Tibial nerve (tissue), 4 donors: ENCODE measurements around the gene SNRNP48. TPM values are rescaled to one million over a fixed set of nuclear protein-coding genes. Genes with fewer than 3 reads are reported as not detected.
A peak's percentile ranks its signal among the peaks of the same experiment; 100 is the strongest.

Experiments
- DNase-seq, 2 donors: peaks; one replicate each; pipeline ENCODE4 v3.0.0-alpha.2; 2019; ENCODE audit warnings: low spot score in 2 of 2
- H3K27ac ChIP-seq, 4 donors: fragments of 200-600 bp; sonication (generic) in 3 of 4; one replicate each; pipeline ENCODE4 v1.5.1; 2017 to 2019; ENCODE audit warnings: mild to moderate bottlenecking in 1 of 4
- H3K27me3 ChIP-seq, 2 donors: fragments of 200-600 bp; sonication (generic) in 1 of 2; one replicate each; pipeline versions ENCODE4 v1.5.1 to v1.6.0; 2017 to 2019
- H3K36me3 ChIP-seq, 3 donors: fragments of 200-600 bp; sonication (generic); one replicate each; pipeline ENCODE4 v1.5.1; 2018 to 2019
- H3K4me1 ChIP-seq, 4 donors: fragments of 200-600 bp; sonication (generic) in 3 of 4; one replicate each; pipeline ENCODE4 v1.5.1; 2017 to 2019
- H3K4me3 ChIP-seq, 4 donors: fragments of 200-600 bp; sonication (generic) in 3 of 4; one replicate each; pipeline ENCODE4 v1.5.1; 2017 to 2019; ENCODE audit warnings: mild to moderate bottlenecking in 1 of 4, moderate library complexity in 1 of 4
- H3K9me3 ChIP-seq, 4 donors: fragments of 200-600 bp; sonication (generic) in 3 of 4; one replicate each; pipeline ENCODE4 v1.5.1; 2017 to 2019
- EP300 ChIP-seq, 2 donors: sonication (generic); formaldehyde crosslinking; IDR thresholded peaks; one replicate each; pipeline ENCODE4 v1.6.1; 2017; ENCODE audit warnings: antibody characterized with exemption in 2 of 2, mild to moderate bottlenecking in 1 of 2
- POLR2A ChIP-seq, 2 donors: fragments of 450-650 bp; IDR thresholded peaks; one replicate each; pipeline ENCODE4 v1.6.1; 2017; ENCODE audit warnings: antibody characterized with exemption in 2 of 2, mild to moderate bottlenecking in 2 of 2, moderate library complexity in 2 of 2
- WGBS, 2 donors: methylation state at CpG; one replicate each; pipeline ENCODE4 v1.1.5; 2018; 5-methylcytosine and 5-hydroxymethylcytosine counted together
- total RNA-seq, 4 donors: library from RNA; depleted of rRNA; stranded (reverse); fragments of >200 nt; gene quantifications; one replicate each; pipeline ENCODE4 v1.1.0, GENCODE V29; 2016
- TF ChIP-seq, protein P1 (sequence below), 5 experiments: fragments of 200-600 bp in 3 of 5; fragments of 450-650 bp in 2 of 5; sonication (generic) in 3 of 5; IDR thresholded peaks; one replicate each; pipeline ENCODE4 v1.5.1; 2016 to 2019; ENCODE audit warnings: antibody characterized with exemption in 5 of 5, mild to moderate bottlenecking in 3 of 5, moderate library complexity in 2 of 5

SNRNP48 gene, protein sequence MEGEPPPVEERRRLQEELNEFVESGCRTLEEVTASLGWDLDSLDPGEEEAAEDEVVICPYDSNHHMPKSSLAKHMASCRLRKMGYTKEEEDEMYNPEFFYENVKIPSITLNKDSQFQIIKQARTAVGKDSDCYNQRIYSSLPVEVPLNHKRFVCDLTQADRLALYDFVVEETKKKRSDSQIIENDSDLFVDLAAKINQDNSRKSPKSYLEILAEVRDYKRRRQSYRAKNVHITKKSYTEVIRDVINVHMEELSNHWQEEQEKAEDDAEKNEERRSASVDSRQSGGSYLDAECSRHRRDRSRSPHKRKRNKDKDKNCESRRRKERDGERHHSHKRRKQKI
- 10 to 100 TPM in 2 of 4 donors, 1 to 10 TPM in 2; 7.8 to 15.7 (median 11.8) TPM for total RNA-seq

DNA sequence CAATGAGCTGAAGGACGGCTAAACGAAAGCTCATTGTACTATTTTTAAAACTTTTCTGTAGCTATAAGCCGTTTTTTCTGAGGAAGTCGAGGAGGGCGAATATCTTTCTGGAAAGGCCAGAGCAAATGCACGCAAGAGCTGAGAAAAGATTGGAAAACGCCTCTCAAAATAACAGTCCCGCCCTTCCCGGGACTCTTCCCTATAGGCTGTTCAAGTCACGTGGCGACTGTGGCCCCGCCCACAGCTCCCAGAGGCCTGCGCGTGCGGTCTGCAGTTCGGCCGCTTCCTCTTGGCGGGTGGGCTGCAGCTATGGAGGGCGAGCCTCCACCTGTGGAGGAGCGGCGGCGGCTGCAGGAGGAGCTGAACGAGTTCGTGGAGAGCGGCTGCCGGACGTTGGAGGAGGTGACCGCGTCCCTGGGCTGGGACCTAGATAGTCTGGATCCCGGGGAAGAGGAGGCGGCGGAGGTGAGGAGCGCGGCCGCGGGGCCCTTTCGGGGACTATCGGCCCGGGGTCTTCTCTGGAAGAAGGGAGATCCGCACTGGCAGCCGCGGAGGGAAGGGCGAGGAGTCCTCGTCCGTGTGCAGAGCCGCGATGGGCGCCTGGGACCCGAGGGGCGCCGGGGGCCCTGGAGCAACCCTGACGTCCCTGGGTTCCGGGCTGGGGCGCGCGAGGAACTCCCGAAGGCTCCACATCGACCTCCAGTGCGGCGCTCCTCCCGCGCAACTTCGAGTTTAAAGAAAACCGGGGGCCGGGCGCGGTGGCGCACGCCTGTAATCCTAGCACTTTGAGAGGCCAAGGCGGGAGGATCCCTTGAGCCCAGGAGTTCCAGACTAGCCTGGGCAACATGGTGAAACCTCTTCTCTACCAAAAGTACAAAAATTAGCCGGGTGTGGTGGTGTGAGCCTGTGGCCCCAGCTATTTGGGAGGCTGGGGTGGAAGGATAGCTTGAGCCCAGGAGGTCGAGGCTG lies at the start of gene SNRNP48:
TSS of gene SNRNP48 (plus strand) at position 250 of the 969 bp plus-strand sequence. CDS start at position 310, 60 bp downstream.
- 2 to 6% methylated on average over 21 to 47 of the region's 72 CpGs for WGBS, 2 donors
- peaks cover 0 to 38% (median 8%) of the 10 kb centered on the region in 4 donors for H3K4me1 ChIP-seq
- peak; percentile 46 to 76 for TF ChIP-seq POLR2A (IDR thresholded peaks at IDR 0.05)
- TF ChIP-seq, protein P1, sequence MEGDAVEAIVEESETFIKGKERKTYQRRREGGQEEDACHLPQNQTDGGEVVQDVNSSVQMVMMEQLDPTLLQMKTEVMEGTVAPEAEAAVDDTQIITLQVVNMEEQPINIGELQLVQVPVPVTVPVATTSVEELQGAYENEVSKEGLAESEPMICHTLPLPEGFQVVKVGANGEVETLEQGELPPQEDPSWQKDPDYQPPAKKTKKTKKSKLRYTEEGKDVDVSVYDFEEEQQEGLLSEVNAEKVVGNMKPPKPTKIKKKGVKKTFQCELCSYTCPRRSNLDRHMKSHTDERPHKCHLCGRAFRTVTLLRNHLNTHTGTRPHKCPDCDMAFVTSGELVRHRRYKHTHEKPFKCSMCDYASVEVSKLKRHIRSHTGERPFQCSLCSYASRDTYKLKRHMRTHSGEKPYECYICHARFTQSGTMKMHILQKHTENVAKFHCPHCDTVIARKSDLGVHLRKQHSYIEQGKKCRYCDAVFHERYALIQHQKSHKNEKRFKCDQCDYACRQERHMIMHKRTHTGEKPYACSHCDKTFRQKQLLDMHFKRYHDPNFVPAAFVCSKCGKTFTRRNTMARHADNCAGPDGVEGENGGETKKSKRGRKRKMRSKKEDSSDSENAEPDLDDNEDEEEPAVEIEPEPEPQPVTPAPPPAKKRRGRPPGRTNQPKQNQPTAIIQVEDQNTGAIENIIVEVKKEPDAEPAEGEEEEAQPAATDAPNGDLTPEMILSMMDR (IDR thresholded peaks at IDR 0.05), result peak in 2 of 5 experiments; percentile 25 to 40
- TF ChIP-seq EP300 (IDR thresholded peaks at IDR 0.05), result peak in 1 of 2 donors; percentile 91
- H3K9me3 ChIP-seq, result no peaks in the 10 kb centered on the region
- DNase-seq, result peak; percentile 97 to 99
- H3K4me3 ChIP-seq, result peak within 1 kb of the TSS; percentile 79 to 93 (median 86)
- H3K36me3 ChIP-seq, result peaks cover 0 to 22% (median 5%) of the 10 kb centered on the region in 3 donors
- peak within 1 kb of the TSS; percentile 60 to 82 (median 80) for H3K27ac ChIP-seq
- no peaks in the 10 kb centered on the region for H3K27me3 ChIP-seq

DNA sequence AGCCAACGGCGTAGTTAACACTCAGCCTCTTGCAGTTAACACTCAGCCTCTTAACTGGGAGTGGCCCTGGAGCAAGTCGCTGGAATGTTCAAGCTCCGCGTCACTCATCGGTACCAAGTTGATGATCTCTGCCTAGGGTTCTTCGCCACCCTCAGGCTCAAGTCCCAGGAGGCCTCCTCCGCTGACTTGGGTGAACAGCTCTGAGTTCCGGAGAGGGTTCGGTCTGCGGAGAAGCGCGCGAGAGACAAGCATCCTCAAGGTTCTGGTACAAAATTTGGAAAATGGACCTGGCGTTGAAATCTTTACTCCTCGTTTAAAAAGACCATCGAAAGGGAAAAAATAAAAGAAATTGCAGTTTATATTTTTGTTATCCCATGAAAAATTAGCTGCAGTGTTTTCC lies 49.4 kb upstream of the SNRNP48 start:
- 23 to 24% methylated on average over 17 of the region's 17 CpGs for WGBS, 2 donors
- Histone ChIP-seq H3K4me3 (no peak overlapping the region), H3K27me3 (peaks cover 0 to 93% of the 10 kb centered on the region in 2 donors), H3K4me1 (peaks cover 0 to 37% (median 12%) of the 10 kb centered on the region in 4 donors), H3K9me3 (no peaks in the 10 kb centered on the region), H3K27ac (no peak overlapping the region), H3K36me3 (no peaks in the 10 kb centered on the region)
- TF ChIP-seq, protein P1 (IDR thresholded peaks at IDR 0.05), result no peak
- TF ChIP-seq EP300 (IDR thresholded peaks at IDR 0.05), result no peak
- TF ChIP-seq POLR2A (IDR thresholded peaks at IDR 0.05), result no peak
- DNase-seq, result no peak

DNA sequence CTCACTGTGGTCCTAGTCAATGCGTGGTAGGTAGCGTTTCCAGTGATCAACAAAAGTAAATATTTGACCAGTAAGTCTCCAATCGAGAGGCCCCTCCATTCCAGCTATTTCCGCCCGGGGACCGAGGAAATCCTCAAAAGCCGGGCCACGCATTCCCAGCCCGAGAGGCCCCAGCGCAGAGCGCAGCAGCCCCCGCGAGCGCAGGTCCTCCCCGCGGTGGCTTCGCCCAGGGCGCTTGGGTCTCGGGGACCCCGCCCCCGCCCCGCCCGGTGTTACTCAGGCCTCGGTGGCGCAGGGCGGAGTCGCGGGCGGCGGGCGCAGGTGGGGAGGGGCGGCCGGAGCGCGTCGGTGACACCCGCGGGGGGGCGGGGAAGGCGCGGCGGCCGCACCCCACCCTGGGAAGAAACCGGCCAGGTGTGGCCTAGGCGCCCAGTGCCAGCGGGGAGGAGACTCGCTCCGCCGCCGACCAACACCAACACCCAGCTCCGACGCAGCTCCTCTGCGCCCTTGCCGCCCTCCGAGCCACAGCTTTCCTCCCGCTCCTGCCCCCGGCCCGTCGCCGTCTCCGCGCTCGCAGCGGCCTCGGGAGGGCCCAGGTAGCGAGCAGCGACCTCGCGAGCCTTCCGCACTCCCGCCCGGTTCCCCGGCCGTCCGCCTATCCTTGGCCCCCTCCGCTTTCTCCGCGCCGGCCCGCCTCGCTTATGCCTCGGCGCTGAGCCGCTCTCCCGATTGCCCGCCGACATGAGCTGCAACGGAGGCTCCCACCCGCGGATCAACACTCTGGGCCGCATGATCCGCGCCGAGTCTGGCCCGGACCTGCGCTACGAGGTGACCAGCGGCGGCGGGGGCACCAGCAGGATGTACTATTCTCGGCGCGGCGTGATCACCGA lies 48.6 kb upstream of the SNRNP48 start, which contains the start of gene DSP:
TSS of gene DSP (plus strand) at position 497 of the 890 bp plus-strand sequence. CDS start at position 742, 245 bp downstream.
- DNase-seq, result no peak
- 2% methylated on average over 3 to 59 of the region's 105 CpGs for WGBS, 2 donors
- Histone ChIP-seq H3K4me1 (peaks cover 0 to 37% (median 12%) of the 10 kb centered on the region in 4 donors), H3K27me3 (peaks cover 0 to 93% of the 10 kb centered on the region in 2 donors), H3K27ac (peak within 1 kb of the TSS in 2 of 4 donors; percentile 55 to 83), H3K4me3 (peak within 1 kb of the TSS; percentile 37 to 63 (median 58)), H3K36me3 (no peaks in the 10 kb centered on the region), H3K9me3 (no peaks in the 10 kb centered on the region)
- TF ChIP-seq POLR2A (IDR thresholded peaks at IDR 0.05), result no peak
- TF ChIP-seq, protein P1 (IDR thresholded peaks at IDR 0.05), result no peak
- TF ChIP-seq EP300 (IDR thresholded peaks at IDR 0.05), result no peak

DNA sequence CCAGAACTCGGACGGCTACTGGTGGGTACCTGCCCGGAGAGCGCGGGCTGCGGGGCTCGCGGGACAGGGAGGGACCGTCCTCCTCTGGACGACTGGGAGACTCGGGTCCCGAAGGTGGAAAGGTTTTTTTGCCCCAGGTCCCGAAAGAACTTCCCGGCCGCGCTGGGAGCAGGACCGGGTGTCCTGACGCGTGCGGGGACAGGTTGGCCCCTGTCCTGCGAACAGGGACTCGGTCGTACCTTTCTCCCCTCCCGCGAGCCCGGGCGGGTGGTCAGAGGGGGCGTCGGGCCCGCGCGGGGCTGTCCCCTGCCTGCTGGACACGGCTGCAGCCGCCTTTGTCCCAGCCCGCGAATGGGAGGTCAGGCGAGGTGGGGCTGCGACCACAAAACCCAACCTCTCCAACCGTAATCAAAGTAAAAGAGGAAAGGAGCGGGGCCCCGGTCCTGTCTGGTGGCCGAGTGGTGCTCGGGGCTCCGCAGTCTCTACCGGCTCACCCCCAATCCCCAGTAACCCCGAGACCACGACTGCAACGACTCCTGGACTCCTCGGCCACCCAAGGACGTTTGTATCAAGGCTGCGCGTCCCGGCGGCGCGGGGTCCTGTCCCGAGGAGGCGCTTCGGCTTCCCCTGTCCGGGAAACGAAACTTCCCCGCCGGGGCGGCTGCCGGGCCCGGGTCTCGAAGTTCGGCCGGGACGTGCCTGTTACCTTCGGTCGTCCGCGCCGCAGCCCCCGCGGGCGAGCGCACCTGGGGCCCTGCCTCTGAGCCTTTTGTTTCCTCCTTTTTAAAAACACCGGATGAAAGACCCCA lies 47.7 kb upstream of the SNRNP48 start:
- peaks cover 0 to 93% of the 10 kb centered on the region in 2 donors for H3K27me3 ChIP-seq
- peaks cover 0 to 37% (median 12%) of the 10 kb centered on the region in 4 donors for H3K4me1 ChIP-seq
- WGBS, 2 donors, result 2 to 3% methylated on average over 10 to 39 of the region's 80 CpGs
- peak overlapping the region; percentile 37 to 63 (median 58) for H3K4me3 ChIP-seq
- H3K9me3 ChIP-seq, result no peaks in the 10 kb centered on the region
- H3K36me3 ChIP-seq, result no peaks in the 10 kb centered on the region
- TF ChIP-seq POLR2A (IDR thresholded peaks at IDR 0.05), result no peak
- TF ChIP-seq, protein P1 (IDR thresholded peaks at IDR 0.05), result no peak
- no peak for TF ChIP-seq EP300 (IDR thresholded peaks at IDR 0.05)
- DNase-seq, result no peak
- peak overlapping the region in 2 of 4 donors; percentile 55 to 83 for H3K27ac ChIP-seq
